ENCODE data around the gene PLCL2.
A peak's percentile ranks its signal among the peaks of the same experiment; 100 is the strongest.

The PLCL2 gene

DNA sequence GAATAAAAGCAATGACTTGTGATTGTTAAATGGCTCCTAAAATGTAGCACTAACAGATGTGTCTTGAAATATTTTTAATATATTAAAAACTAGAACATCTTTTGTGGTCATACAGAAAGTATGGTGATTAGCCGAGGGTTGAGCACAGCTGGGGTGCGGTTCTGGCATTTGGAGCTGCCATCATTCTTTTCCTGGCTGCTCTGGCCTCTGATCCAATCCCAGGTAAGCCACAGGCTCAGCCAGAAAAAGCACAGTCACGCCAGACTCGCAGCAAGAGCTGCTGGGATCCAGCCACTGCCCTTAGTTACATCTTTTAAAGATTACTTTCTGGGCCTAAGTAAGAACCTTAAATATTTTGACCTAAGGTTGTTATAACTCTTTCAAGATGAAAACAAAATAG lies 196.8 kb downstream of the PLCL2 start:
- intact Hi-C loops (cut with DNase I; ENCODE audit: low total_unique reads): no loop called here
- Histone ChIP-seq H3K4me1 (peaks cover 0 to 16% (median 1%) of the 10 kb centered on the region in 4 donors), H3K4me3 (no peak overlapping the region), H3K27me3 (no peaks in the 10 kb centered on the region), H3K36me3 (peaks cover 0 to 4% (median 0%) of the 10 kb centered on the region in 3 donors), H3K27ac (no peak overlapping the region), H3K9me3 (no peaks in the 10 kb centered on the region)
- DNase-seq: no peak
- no peak for TF ChIP-seq CTCF (IDR thresholded peaks at IDR 0.05)

GRCh38 chr3:17087509-17087908 lies 202.8 kb downstream of the PLCL2 start:
- DNase-seq: no peak
- H3K4me3 ChIP-seq: no peak overlapping the region
- H3K36me3 ChIP-seq: no peaks in the 10 kb centered on the region
- peak overlapping the region; percentile 79 to 86 for H3K27ac ChIP-seq
- intact Hi-C loops (cut with DNase I; ENCODE audit: low total_unique reads): no loop called here
- TF ChIP-seq CTCF (IDR thresholded peaks at IDR 0.05): no peak
- H3K9me3 ChIP-seq: no peaks in the 10 kb centered on the region
- H3K4me1 ChIP-seq: peaks cover 0 to 39% (median 16%) of the 10 kb centered on the region in 4 donors
- no peaks in the 10 kb centered on the region for H3K27me3 ChIP-seq

- Histone ChIP-seq H3K4me1 (peaks cover 0 to 39% (median 16%) of the 10 kb centered on the region in 4 donors), H3K27ac (peak overlapping the region; percentile 79 to 86)
- intact Hi-C loops (cut with DNase I; ENCODE audit: low total_unique reads): no loop called here
Measured at GRCh38 chr3:17088017-17088416, 203.3 kb downstream of the PLCL2 start.

DNA sequence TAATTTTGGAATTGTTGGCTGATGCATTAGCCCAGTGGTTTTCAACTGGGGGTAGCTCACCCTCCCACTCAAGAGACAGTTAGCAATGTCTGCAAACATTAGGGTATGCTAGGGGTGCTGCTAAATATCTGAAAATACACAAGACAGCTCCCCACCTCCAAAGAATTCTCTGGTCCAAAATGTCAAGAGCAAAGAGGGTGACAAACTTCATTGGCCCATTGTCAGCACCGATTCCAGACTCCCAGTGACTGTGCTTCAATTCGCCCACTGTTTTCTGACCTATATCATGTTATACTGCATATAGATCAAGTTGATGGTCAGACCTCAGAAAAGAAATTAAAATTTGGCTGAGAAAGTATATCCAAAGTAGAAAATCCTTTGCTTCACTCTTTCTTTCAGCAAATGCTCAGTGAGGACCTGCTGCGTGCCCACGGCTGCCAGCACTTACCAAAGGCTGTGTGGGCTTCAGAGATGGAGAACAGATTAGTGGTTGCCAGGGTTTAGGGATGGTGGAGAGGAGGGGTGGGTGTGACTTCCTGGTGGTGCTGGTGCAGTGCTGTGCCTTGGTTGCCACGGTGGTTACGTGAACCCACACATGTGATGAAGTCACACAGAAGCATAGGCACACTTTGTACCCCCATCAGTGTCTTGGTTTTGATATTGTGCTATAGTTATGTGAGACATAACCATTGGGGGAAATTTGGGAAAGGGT lies 204.0 kb downstream of the PLCL2 start:
- peak overlapping the region; percentile 79 to 86 for H3K27ac ChIP-seq
- TF ChIP-seq CTCF (IDR thresholded peaks at IDR 0.05): no peak
- H3K36me3 ChIP-seq: no peaks in the 10 kb centered on the region
- peaks cover 0 to 39% (median 16%) of the 10 kb centered on the region in 4 donors for H3K4me1 ChIP-seq
- H3K27me3 ChIP-seq: no peaks in the 10 kb centered on the region
- DNase-seq: no peak
- intact Hi-C loops (cut with DNase I; ENCODE audit: low total_unique reads): no loop called here
- no peak overlapping the region for H3K4me3 ChIP-seq
- no peaks in the 10 kb centered on the region for H3K9me3 ChIP-seq

More at GRCh38 chr3:17088017-17088416, 203.3 kb downstream of the PLCL2 start:
- Histone ChIP-seq H3K27me3 (no peaks in the 10 kb centered on the region), H3K36me3 (no peaks in the 10 kb centered on the region), H3K9me3 (no peaks in the 10 kb centered on the region), H3K4me3 (no peak overlapping the region)
- no peak for TF ChIP-seq CTCF (IDR thresholded peaks at IDR 0.05)
- no peak for DNase-seq

GRCh38 chr3:17089314-17089700 lies 204.6 kb downstream of the PLCL2 start:
- no peak for DNase-seq
- peak overlapping the region; percentile 79 to 86 for H3K27ac ChIP-seq

More at GRCh38 chr3:17089314-17089700, 204.6 kb downstream of the PLCL2 start:
- intact Hi-C loops (cut with DNase I; ENCODE audit: low total_unique reads): no loop called here
- Histone ChIP-seq H3K27me3 (no peaks in the 10 kb centered on the region), H3K36me3 (no peaks in the 10 kb centered on the region), H3K9me3 (no peaks in the 10 kb centered on the region), H3K4me3 (no peak overlapping the region), H3K4me1 (peaks cover 0 to 39% (median 16%) of the 10 kb centered on the region in 4 donors)
- no peak for TF ChIP-seq CTCF (IDR thresholded peaks at IDR 0.05)

Measured in tibial artery (tissue), 4 donors.